Measurements from ENCODE around the gene CLCN6.

- TF ChIP-seq, protein P1, sequence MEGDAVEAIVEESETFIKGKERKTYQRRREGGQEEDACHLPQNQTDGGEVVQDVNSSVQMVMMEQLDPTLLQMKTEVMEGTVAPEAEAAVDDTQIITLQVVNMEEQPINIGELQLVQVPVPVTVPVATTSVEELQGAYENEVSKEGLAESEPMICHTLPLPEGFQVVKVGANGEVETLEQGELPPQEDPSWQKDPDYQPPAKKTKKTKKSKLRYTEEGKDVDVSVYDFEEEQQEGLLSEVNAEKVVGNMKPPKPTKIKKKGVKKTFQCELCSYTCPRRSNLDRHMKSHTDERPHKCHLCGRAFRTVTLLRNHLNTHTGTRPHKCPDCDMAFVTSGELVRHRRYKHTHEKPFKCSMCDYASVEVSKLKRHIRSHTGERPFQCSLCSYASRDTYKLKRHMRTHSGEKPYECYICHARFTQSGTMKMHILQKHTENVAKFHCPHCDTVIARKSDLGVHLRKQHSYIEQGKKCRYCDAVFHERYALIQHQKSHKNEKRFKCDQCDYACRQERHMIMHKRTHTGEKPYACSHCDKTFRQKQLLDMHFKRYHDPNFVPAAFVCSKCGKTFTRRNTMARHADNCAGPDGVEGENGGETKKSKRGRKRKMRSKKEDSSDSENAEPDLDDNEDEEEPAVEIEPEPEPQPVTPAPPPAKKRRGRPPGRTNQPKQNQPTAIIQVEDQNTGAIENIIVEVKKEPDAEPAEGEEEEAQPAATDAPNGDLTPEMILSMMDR (IDR thresholded peaks at IDR 0.05), result no peak
- TF ChIP-seq POLR2A (IDR thresholded peaks at IDR 0.05), result no peak
Measured at GRCh38 chr1:11771481-11772043, 34.4 kb upstream of the CLCN6 start.

Measured in adrenal gland (tissue), 5 donors.